SU-DHL-6 (cell line): ENCODE data around the gene COL23A1.
A peak's percentile ranks its signal among the peaks of the same experiment; 100 is the strongest.

Source experiments
- CTCF ChIP-seq: fragments of 200-600 bp; sonication (generic); IDR thresholded peaks from one replicate; pipeline ENCODE4 v1.5.1; 2017; ENCODE audit warnings: antibody characterized with exemption, mild to moderate bottlenecking, low read length, moderate library complexity; ENCODE audit not compliant: insufficient read depth, poor library complexity, severe bottlenecking
- EZH2phosphoT487 ChIP-seq: fragments of 200-600 bp; sonication (generic), shearing (Covaris generic); conservative IDR thresholded peaks from 2 replicates; pipeline ENCODE4 v1.6.1; 2018; ENCODE audit warnings: mild to moderate bottlenecking, antibody characterized with exemption, low read length, moderate library complexity, mixed read lengths

GRCh38 chr5:178279723-178280438 lies 310.3 kb downstream of the COL23A1 start:
- TF ChIP-seq EZH2phosphoT487 (no peak), CTCF (peak; percentile 73)
